ENCODE data around the gene CFAP126.
"Not testable (repeated sequence)": the region's sequence is repeated elsewhere in the genome, so short reads cannot be mapped to it uniquely, and the experiment has no call there.

The CFAP126 gene

GRCh38 chr1:161367684-161368400 lies at the start of gene CFAP126:
Gene CFAP126, minus strand, starts transcription at chr1:161367876. Its CDS starts 8 bp downstream, at chr1:161367868.
- peak; percentile 87 for DNase-seq (ENCODE audit: low read depth, low spot score)

- not testable (repeated sequence) for DNase-seq (ENCODE audit: low read depth, low spot score)
Observed at GRCh38 chr1:161413050-161413449, 45.4 kb upstream of the CFAP126 start.

GRCh38 chr1:161410636-161410970 lies 42.9 kb upstream of the CFAP126 start:
- not testable (repeated sequence) for DNase-seq (ENCODE audit: low read depth, low spot score)

- DNase-seq (ENCODE audit: low read depth, low spot score): not testable (repeated sequence)
Observed at GRCh38 chr1:161409848-161410635, 42.4 kb upstream of the CFAP126 start.

GRCh38 chr1:161408429-161409052 lies 40.9 kb upstream of the CFAP126 start:
- no peak for DNase-seq (ENCODE audit: low read depth, low spot score)

GRCh38 chr1:161407451-161407985 lies 39.8 kb upstream of the CFAP126 start:
- no peak for DNase-seq (ENCODE audit: low read depth, low spot score)

GRCh38 chr1:161406551-161406950 lies 38.9 kb upstream of the CFAP126 start:
- not testable (repeated sequence) for DNase-seq (ENCODE audit: low read depth, low spot score)

- DNase-seq (ENCODE audit: low read depth, low spot score): no peak
Observed at GRCh38 chr1:161404051-161404597, 36.4 kb upstream of the CFAP126 start.

- no peak for DNase-seq (ENCODE audit: low read depth, low spot score)
Observed at GRCh38 chr1:161402446-161402845, 34.8 kb upstream of the CFAP126 start.

- peak; percentile 93 for DNase-seq (ENCODE audit: low read depth, low spot score)
Observed at GRCh38 chr1:161399257-161399998, 31.8 kb upstream of the CFAP126 start.

GRCh38 chr1:161398900-161399256 lies 31.2 kb upstream of the CFAP126 start:
- no peak for DNase-seq (ENCODE audit: low read depth, low spot score)

GRCh38 chr1:161397038-161397437 lies 29.4 kb upstream of the CFAP126 start:
- not testable (repeated sequence) for DNase-seq (ENCODE audit: low read depth, low spot score)

- DNase-seq (ENCODE audit: low read depth, low spot score): no peak
Observed at GRCh38 chr1:161393151-161393550, 25.5 kb upstream of the CFAP126 start.

- no peak for DNase-seq (ENCODE audit: low read depth, low spot score)
Observed at GRCh38 chr1:161391611-161392010, 23.9 kb upstream of the CFAP126 start.

GRCh38 chr1:161391136-161391535 lies 23.5 kb upstream of the CFAP126 start:
- not testable (repeated sequence) for DNase-seq (ENCODE audit: low read depth, low spot score)

GRCh38 chr1:161390559-161390858 lies 22.8 kb upstream of the CFAP126 start:
- DNase-seq (ENCODE audit: low read depth, low spot score): no peak

GRCh38 chr1:161389691-161390558 lies 22.2 kb upstream of the CFAP126 start:
- DNase-seq (ENCODE audit: low read depth, low spot score): peak; percentile 98

GRCh38 chr1:161389158-161389557 lies 21.5 kb upstream of the CFAP126 start:
- not testable (repeated sequence) for DNase-seq (ENCODE audit: low read depth, low spot score)

- DNase-seq (ENCODE audit: low read depth, low spot score): no peak
Observed at GRCh38 chr1:161388639-161389038, 21.0 kb upstream of the CFAP126 start.

- DNase-seq (ENCODE audit: low read depth, low spot score): peak; percentile 73
Observed at GRCh38 chr1:161382214-161383019, 14.7 kb upstream of the CFAP126 start.

Data from astrocyte of the hippocampus (primary cell).